H54 (cell line): ENCODE measurements around the gene IP6K2.

ENCODE experiments used
- DNase-seq: peaks from one replicate; pipeline ENCODE4 v3.0.0; 2011; ENCODE audit warnings: low spot score, mixed read lengths; ENCODE audit not compliant: insufficient read length
- FAIRE-seq: peaks from 3 replicates; lab custom pipeline; 2011; peaks lifted over from hg19 to GRCh38; lab: Jason Lieb, UNC
- POLR2A ChIP-seq: IDR thresholded peaks from 2 replicates; pipeline ENCODE4 v1.6.1; 2011; ENCODE audit warnings: low read depth, mild to moderate bottlenecking, low read length

The IP6K2 gene

GRCh38 chr3:48661501-48662144 lies 55.4 kb downstream of the IP6K2 start:
- DNase-seq, result no peak
- no peak for TF ChIP-seq POLR2A
- no peak for FAIRE-seq

DNA sequence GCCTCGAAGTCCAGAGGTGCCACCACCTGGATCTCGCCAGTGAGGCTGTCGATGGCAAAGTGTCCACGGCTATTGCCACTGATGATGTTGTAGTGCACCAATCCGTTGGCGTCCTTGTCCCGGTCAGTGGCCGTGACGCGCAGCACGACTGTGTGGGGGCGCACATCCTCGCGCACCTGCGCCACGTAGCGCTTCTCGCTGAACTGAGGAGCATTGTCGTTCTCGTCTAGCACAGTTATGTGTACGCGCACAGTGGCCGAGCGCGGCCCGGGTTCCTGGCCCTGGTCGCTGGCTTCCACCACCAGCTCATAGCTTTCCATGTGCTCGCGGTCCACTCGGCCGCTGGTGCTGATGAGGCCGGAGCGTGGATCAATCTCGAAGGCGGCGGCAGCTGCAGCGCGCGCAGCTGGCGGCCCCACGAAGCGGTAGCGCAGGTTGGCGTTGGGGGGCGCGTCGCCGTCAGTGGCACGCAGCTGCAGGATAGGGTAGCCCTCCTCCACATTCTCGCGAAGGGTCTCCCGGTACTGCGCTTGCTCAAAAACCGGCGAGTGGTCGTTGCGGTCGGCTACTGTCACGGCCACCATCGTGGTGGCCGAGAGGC lies 56.1 kb downstream of the IP6K2 start:
- no peak for TF ChIP-seq POLR2A
- DNase-seq (no peak), FAIRE-seq (no peak)

DNA sequence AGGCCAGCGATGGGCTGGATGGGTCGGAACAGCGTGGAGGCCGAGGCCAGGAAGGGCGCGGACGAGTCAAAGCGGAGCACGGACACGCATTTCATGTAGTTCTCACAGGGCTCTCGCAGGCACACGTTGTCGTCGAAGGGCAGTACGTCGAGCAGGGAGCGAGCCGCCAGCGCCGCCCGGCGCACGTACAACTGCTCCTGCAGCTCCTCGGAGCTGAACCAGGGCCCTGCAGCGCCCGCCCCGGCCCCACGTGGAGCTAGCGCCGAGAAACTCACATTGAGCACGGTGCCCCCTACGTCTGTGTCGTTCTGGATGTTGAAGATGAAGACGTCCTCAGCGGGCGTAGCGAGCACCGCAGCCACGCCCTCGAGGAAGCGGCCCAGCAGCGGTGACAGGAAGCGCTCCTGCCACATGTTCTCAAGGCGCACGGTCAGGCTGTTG lies 60.2 kb downstream of the IP6K2 start:
- TF ChIP-seq POLR2A, result no peak
- no peak for DNase-seq
- no peak for FAIRE-seq

- DNase-seq (no peak), FAIRE-seq (no peak)
- no peak for TF ChIP-seq POLR2A
Measured at GRCh38 chr3:48656061-48656840, 60.8 kb downstream of the IP6K2 start.

DNA sequence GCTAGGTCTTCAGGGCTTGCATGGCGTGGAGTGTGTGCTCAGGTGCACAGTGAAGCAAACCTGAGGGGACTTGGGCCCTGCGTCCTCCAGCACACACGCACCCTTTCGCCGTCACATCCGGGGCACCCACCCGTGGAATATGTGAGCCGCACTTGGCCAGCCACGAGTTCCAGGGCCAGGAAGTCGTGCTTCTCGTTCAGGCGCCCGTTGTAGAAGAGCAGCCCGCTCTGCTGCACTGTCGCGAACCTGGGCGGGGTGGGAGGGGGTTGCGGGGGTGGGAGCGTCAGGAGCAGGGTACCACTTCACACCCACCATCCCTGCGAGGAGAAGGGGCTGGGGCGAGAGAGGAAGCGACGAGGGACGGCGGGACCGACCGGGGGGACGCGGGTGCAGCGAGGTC lies 61.4 kb downstream of the IP6K2 start:
- TF ChIP-seq POLR2A, result no peak

GRCh38 chr3:48655063-48655462 lies 62.0 kb downstream of the IP6K2 start:
- no peak for TF ChIP-seq POLR2A
- no peak for DNase-seq
- no peak for FAIRE-seq

More for the DNA sequence above, 61.4 kb downstream of the IP6K2 start:
- FAIRE-seq (no peak), DNase-seq (no peak)

- FAIRE-seq, result no peak
- no peak for DNase-seq
- no peak for TF ChIP-seq POLR2A
Measured at GRCh38 chr3:48652923-48653715, 63.9 kb downstream of the IP6K2 start.

GRCh38 chr3:48651771-48652170 lies 65.2 kb downstream of the IP6K2 start:
- no peak for DNase-seq
- no peak for TF ChIP-seq POLR2A
- FAIRE-seq, result no peak

DNA sequence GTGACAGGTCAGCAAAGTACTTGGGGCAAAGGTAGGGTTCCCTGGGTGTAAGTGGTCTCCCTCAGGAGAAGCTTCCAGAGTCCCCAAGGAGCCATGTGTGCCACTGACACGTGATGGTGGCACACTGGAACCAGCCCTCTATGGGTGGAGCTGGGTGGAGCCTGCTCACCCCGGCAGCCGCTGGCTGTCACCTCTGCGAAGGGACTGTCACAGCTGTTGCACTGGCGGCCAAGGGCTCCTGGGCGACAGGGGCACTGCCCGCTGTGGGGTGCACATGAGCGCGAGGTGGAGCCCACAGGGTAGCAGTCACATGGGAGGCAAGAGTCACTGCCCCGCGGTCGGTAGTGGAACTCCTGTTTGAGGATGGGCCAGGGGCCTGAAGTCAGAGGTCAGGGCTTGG lies 66.3 kb downstream of the IP6K2 start:
- DNase-seq (no peak), FAIRE-seq (no peak)
- no peak for TF ChIP-seq POLR2A

DNA sequence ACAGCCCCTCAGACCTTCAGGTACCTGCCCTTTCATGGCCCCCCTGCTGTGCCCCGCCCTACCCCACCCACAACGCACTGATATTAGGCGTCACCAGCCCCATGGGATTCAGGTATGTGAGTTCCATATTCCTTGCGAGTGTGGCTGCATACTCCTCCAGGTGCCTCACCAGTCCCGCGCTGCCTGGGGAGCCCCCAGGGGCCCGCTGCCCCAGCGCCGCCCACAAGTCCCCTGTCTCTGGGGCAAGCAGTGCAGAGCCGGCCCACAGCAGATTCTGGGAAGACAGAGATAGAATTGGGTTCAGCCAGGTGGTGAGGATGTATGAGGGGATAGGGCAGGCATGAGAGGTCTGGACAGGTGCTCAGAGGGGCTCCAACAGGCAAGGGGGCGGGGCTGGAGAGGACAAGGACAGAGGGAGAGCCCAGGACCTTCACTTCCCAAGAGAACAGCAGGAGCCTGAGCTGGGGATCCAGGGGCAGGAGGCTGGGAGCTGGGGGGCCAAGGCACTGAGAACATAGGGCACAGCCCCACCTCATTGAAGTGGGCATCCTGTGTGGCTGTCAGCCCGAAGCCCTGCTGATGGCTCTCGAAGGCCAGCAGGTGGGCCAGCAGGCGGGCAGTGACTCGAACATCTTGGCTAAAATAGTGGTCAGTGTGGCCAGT lies 68.7 kb downstream of the IP6K2 start:
- no peak for TF ChIP-seq POLR2A
- no peak for DNase-seq
- no peak for FAIRE-seq

DNA sequence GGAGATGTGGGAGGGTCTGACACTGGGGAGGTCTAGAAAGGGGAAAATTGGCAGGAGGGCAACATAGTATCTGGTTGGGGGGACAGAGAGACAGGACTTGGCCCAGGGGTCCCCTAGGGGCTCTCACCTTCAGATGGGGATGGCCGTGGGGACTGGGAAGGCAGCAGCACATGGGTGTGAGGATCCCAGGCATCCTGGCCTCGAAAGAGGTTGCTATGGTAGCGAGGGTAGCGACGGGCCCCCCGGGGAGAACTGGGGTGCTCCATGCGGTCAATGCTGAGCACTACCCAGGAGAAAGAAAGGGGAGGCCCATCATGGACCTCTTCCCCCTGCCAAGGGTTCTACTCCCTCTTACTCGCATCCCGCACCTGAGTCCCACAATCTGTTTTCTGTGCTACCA lies 69.3 kb downstream of the IP6K2 start:
- no peak for FAIRE-seq
- TF ChIP-seq POLR2A, result no peak
- no peak for DNase-seq

GRCh38 chr3:48644898-48645760 lies 71.9 kb downstream of the IP6K2 start:
- no peak for TF ChIP-seq POLR2A
- no peak for FAIRE-seq
- DNase-seq, result no peak
